ENCODE measurements around the gene TMEM109.

GRCh38 chr11:60868682-60869450, 45.1 kb upstream of the TMEM109 start:
- TF ChIP-seq CTCF (IDR thresholded peaks at IDR 0.05; ENCODE audit: control extremely low read depth in 1 of 3, insufficient read depth in 1 of 3, low read depth in 1 of 3, low read length in 3 of 3), result no peak
- TF ChIP-seq EZH2 (IDR thresholded peaks at IDR 0.05; ENCODE audit: low read depth, low read length, severe bottlenecking), result no peak
- TF ChIP-seq POLR2AphosphoS5 (IDR thresholded peaks at IDR 0.05; ENCODE audit: low read depth, low read length), result no peak
- no peak for TF ChIP-seq YY1 (IDR thresholded peaks at IDR 0.05; ENCODE audit: low read depth, low read length)
- TF ChIP-seq BCL11A (IDR thresholded peaks at IDR 0.05; ENCODE audit: low read depth in 2 of 2, low read length in 2 of 2), result no peak
